ENCODE data around the gene DICER1.

Gene DICER1

GRCh38 chr14:95091581-95091980 is 65.7 kb downstream of the DICER1 start:
- DNase-seq (ENCODE audit: low read depth in 1 of 2, low spot score in 1 of 2): no peak

GRCh38 chr14:95088665-95089064 is 68.7 kb downstream of the DICER1 start:
- DNase-seq (ENCODE audit: low read depth in 1 of 2, low spot score in 1 of 2): no peak

GRCh38 chr14:95087619-95088018 is 69.7 kb downstream of the DICER1 start:
- no peak for DNase-seq (ENCODE audit: low read depth in 1 of 2, low spot score in 1 of 2)

- DNase-seq (ENCODE audit: low read depth in 1 of 2, low spot score in 1 of 2): no peak
Observed at GRCh38 chr14:95085321-95085720, 72.0 kb downstream of the DICER1 start.

- no peak for DNase-seq (ENCODE audit: low read depth in 1 of 2, low spot score in 1 of 2)
Observed at GRCh38 chr14:95078867-95079266, 78.5 kb downstream of the DICER1 start.

GRCh38 chr14:95077345-95077744 is 80.0 kb downstream of the DICER1 start:
- no peak for DNase-seq (ENCODE audit: low read depth in 1 of 2, low spot score in 1 of 2)

- no peak for DNase-seq (ENCODE audit: low read depth in 1 of 2, low spot score in 1 of 2)
Observed at GRCh38 chr14:95075789-95076188, 81.5 kb downstream of the DICER1 start.

- no peak for DNase-seq (ENCODE audit: low read depth in 1 of 2, low spot score in 1 of 2)
Observed at GRCh38 chr14:95073947-95074346, 83.4 kb downstream of the DICER1 start.

- no peak for DNase-seq (ENCODE audit: low read depth in 1 of 2, low spot score in 1 of 2)
Observed at GRCh38 chr14:95072310-95072905, 84.9 kb downstream of the DICER1 start.

GRCh38 chr14:95071649-95072280 is 85.6 kb downstream of the DICER1 start:
- DNase-seq (ENCODE audit: low read depth in 1 of 2, low spot score in 1 of 2): no peak

- DNase-seq (ENCODE audit: low read depth in 1 of 2, low spot score in 1 of 2): no peak
Observed at GRCh38 chr14:95070748-95071435, 86.4 kb downstream of the DICER1 start.

GRCh38 chr14:95069547-95069946 is 87.8 kb downstream of the DICER1 start:
- DNase-seq (ENCODE audit: low read depth in 1 of 2, low spot score in 1 of 2): no peak

GRCh38 chr14:95069018-95069417 is 88.3 kb downstream of the DICER1 start:
- DNase-seq (ENCODE audit: low read depth in 1 of 2, low spot score in 1 of 2): no peak

- DNase-seq (ENCODE audit: low read depth in 1 of 2, low spot score in 1 of 2): no peak
Observed at GRCh38 chr14:95068521-95068920, 88.8 kb downstream of the DICER1 start.

GRCh38 chr14:95068080-95068479 is 89.2 kb downstream of the DICER1 start:
- no peak for DNase-seq (ENCODE audit: low read depth in 1 of 2, low spot score in 1 of 2)

- DNase-seq (ENCODE audit: low read depth in 1 of 2, low spot score in 1 of 2): no peak
Observed at GRCh38 chr14:95067526-95067925, 89.8 kb downstream of the DICER1 start.

GRCh38 chr14:95066427-95066986 is 90.8 kb downstream of the DICER1 start:
- DNase-seq (ENCODE audit: low read depth in 1 of 2, low spot score in 1 of 2): no peak

GRCh38 chr14:95065411-95065810 is 91.9 kb downstream of the DICER1 start:
- no peak for DNase-seq (ENCODE audit: low read depth in 1 of 2, low spot score in 1 of 2)

GRCh38 chr14:95064734-95065133 is 92.6 kb downstream of the DICER1 start:
- DNase-seq (ENCODE audit: low read depth in 1 of 2, low spot score in 1 of 2): no peak

- DNase-seq (ENCODE audit: low read depth in 1 of 2, low spot score in 1 of 2): no peak
Observed at GRCh38 chr14:95064256-95064655, 93.1 kb downstream of the DICER1 start.

GRCh38 chr14:95063391-95063790 is 93.9 kb downstream of the DICER1 start:
- DNase-seq (ENCODE audit: low read depth in 1 of 2, low spot score in 1 of 2): no peak

GRCh38 chr14:95062946-95063345 is 94.4 kb downstream of the DICER1 start:
- no peak for DNase-seq (ENCODE audit: low read depth in 1 of 2, low spot score in 1 of 2)

All from stimulated activated CD4-positive, alpha-beta T cell treated with anti-CD3 and anti-CD28 coated beads, Interleukin-15, amount 100 ng/mL, for 1 hour (primary cell).